SKM-1 treated with dmso at 0.1 percent for 144 hours (cell line): Measurements from ENCODE around the gene SCOC.
"Not testable (repeated sequence)": the region's sequence is repeated elsewhere in the genome, so short reads cannot be mapped to it uniquely, and the experiment has no call there.

Source experiments
- DNase-seq: peaks from one replicate; lab custom pipeline; 2025; ENCODE audit not compliant: unreplicated experiment; lab: John Stamatoyannopoulos, UW

Gene SCOC

DNA sequence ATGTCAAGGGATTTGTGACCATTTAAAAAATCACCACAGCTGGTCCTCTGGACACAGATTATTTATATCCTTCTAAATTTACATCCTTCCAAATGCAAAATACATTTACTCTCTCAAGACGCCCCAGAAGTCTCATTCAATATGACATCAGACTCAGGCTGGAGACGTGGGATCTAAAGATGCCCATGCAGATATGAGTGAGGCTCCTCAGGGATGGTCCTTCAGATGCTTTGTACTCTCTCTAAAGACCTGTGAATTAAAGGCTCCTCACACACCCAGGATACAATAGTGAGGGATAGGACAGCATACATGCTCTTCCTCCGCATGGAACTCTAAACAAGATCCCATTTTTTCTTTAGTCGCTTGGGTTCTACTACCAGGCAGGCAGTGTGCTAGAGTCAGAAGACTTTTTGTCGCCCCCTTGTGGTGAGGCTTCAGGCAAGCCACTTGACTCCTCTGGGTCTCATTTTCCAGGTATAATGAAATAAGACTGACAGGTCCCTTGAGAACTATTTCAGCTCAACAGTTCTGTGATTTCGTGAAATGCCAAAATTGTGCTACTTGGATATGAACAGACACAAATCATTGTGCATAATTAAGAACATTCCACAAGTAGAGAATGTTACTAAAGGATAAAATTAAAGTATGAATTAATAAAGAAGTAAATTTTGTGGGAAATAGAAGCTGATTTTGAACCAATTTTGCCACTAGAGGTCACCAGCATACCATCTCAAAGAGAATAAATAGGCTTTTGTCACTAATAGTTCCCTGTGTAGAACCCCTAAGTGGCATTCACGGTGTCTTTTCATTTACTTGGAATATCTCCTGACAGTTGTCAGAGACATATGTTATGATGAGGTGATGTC is 13.7 kb upstream of the SCOC start:
- peak; percentile 69 for DNase-seq

GRCh38 chr4:140361099-140361498 is 12.3 kb upstream of the SCOC start:
- DNase-seq, result no peak

GRCh38 chr4:140363051-140363450 is 10.4 kb upstream of the SCOC start:
- DNase-seq, result no peak

- DNase-seq, result no peak
Observed at GRCh38 chr4:140363558-140363957, 9.9 kb upstream of the SCOC start.

- DNase-seq, result no peak
Observed at GRCh38 chr4:140367738-140368137, 5.7 kb upstream of the SCOC start.

- no peak for DNase-seq
Observed at GRCh38 chr4:140368686-140369085, 4.8 kb upstream of the SCOC start.

- peak; percentile 51 for DNase-seq
Observed at GRCh38 chr4:140372751-140373327, 607 bp upstream of the SCOC start.

- DNase-seq, result no peak
Observed at GRCh38 chr4:140374130-140374477, 658 bp downstream of the SCOC start.

DNA sequence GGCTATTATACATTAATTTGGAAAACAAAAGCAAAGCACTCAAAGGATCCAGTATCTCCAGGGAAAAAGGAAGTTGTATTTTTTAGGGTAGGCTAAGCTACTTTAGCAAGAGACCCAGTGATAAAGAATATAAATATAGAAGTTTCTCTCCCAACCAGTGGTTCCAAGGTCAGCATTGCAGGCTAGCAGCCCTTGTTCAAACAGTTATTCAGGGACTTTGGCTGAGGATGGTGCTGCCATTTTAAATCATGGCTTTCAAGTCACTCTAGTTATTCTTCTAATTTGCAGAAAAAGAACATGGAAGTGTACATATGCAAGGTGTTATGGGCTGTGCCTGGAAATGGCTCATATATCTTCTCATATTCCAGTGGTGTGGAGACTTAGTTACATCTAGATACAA is 9.3 kb downstream of the SCOC start:
- DNase-seq, result no peak

GRCh38 chr4:140388015-140388414 is 14.6 kb downstream of the SCOC start:
- no peak for DNase-seq

DNA sequence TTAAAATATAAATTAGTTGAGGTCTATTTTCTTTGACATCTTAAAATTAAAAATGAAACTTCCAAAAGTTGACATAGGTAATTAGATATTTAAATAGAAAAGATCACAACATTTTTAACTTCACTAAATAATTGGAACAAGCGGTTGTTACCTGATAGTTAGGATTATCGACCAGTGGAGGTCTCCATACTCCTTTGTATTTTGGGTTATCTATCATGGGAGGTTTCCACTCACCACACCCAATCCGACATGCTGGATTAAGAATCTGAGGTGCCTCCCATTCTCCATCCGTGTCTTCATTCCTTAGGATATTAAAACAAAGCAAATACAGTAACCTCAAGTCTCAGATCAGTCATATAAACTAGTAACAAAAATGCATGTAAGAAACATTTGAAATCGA is 22.2 kb downstream of the SCOC start:
- DNase-seq, result no peak

DNA sequence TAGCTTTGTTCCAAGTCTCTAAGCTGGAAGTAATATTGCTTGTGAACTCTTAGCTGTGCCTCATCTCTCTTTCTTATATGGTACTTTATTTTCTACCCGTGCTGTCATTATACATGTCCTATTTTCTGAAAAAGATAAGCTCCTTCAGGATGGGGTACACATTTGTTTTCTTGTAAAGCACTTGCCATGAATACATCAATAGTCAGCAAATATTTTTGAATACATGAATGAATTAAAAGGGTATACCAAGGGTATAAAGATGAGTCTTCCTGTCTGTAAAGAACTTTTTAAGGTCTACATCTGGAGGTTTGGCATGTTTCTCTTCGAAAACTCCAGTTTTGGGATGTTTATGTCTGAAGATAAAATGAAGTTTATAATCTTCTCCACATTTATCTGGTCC is 26.7 kb downstream of the SCOC start:
- DNase-seq, result no peak

- DNase-seq, result no peak
Observed at GRCh38 chr4:140406292-140406691, 32.8 kb downstream of the SCOC start.

DNA sequence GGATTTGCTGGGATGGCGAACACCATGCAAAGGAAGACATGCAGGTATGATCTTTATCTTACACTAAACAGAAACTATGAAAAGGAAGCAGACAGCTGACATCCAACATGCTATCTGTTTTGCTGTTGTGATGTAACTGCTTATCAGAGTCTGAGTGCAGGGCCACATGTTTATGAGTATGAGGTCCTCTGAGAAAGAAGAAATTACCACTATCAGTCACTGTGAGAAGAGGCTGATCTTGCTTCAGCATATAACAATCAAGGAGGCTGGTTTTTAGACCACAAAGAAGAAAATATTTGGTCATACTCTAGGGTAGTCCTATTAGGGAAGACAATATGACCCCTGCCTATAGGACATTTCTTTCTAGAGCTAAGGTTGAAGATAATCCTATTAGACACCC is 35.5 kb downstream of the SCOC start:
- DNase-seq, result no peak

- not testable (repeated sequence) for DNase-seq
Observed at GRCh38 chr4:140413130-140413969, 39.9 kb downstream of the SCOC start.

- DNase-seq, result no peak
Observed at GRCh38 chr4:140423106-140423505, 49.7 kb downstream of the SCOC start.

GRCh38 chr4:140426610-140427105 is 53.2 kb downstream of the SCOC start:
- DNase-seq, result peak; percentile 14

GRCh38 chr4:140427106-140427918 is 53.9 kb downstream of the SCOC start, which contains the start of gene CLGN:
TSS of gene CLGN (minus strand) at chr4:140427648. CDS start at chr4:140413078, 14,570 bp downstream.
- DNase-seq, result peak; percentile 68

- peak; percentile 56 for DNase-seq
Observed at GRCh38 chr4:140427919-140428471, 54.5 kb downstream of the SCOC start.
